ENCODE measurements around the gene ST6GALNAC3. TPM values are rescaled to one million over a fixed set of nuclear protein-coding genes. Genes with fewer than 3 reads are reported as not detected.

The ST6GALNAC3 gene
- total RNA-seq, 2 experiments from 2014 or later, result 3.0 to 3.5 TPM

- H3K4me1 Mint-ChIP-seq, result no peaks in the 10 kb centered on the region
- H3K27ac Mint-ChIP-seq, result no peak overlapping the region
- H3K36me3 Mint-ChIP-seq, result no peaks in the 10 kb centered on the region
- H3K27me3 Mint-ChIP-seq, result peaks cover 6% of the 10 kb centered on the region
- H3K9me3 Mint-ChIP-seq, result no peaks in the 10 kb centered on the region
- H3K4me3 Mint-ChIP-seq, result no peak overlapping the region
- no peak for DNase-seq
These were observed 18.6 kb upstream of the ST6GALNAC3 start for GRCh38 chr1:76055987-76056386.

DNA sequence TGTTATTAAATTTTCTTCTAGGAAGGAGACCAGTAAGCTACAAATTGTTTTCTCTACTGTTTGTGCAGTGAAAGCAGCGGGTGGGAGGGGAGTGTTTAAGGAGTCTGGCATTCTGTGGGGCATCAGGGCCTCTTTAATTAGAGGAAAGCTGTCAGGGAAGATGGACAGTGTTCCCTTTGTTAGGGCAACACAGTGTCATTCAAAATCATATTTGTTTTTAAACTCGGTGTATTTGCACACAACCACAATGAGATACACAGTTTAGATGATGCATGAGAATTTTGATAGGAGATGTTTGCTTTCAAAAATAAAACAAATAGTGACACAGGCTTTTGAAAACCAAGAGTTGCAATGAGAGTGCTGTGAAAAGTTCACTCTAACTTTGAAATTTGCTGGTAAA is 15.1 kb upstream of the ST6GALNAC3 start:
- Mint-ChIP-seq H3K4me3 (no peak overlapping the region), H3K27ac (no peak overlapping the region), H3K27me3 (peaks cover 10% of the 10 kb centered on the region), H3K9me3 (no peaks in the 10 kb centered on the region), H3K36me3 (no peaks in the 10 kb centered on the region), H3K4me1 (no peaks in the 10 kb centered on the region)
- no peak for DNase-seq

DNA sequence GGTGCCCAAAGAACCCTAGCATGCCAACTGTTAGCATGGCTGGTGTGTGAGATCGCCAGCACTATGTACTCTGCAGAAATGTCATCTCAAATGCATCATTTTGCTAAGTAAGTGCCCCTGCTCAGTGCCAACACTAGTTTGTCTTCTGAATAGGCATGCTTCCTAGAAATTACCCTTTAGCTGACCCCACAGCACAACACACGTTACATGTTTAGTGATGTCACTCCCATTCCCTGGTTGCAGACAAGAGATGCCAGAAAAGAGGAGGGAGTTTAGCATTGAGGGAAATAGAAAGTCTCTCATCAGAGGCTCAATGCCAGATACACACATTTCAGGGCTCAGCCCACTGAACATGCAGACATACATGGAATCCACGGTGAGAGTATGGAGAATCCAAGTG is 9.3 kb upstream of the ST6GALNAC3 start:
- no peak overlapping the region for H3K27ac Mint-ChIP-seq
- H3K4me1 Mint-ChIP-seq, result no peaks in the 10 kb centered on the region
- H3K36me3 Mint-ChIP-seq, result no peaks in the 10 kb centered on the region
- H3K4me3 Mint-ChIP-seq, result no peak overlapping the region
- H3K9me3 Mint-ChIP-seq, result no peaks in the 10 kb centered on the region
- no peak for DNase-seq
- H3K27me3 Mint-ChIP-seq, result peaks cover 4% of the 10 kb centered on the region

DNA sequence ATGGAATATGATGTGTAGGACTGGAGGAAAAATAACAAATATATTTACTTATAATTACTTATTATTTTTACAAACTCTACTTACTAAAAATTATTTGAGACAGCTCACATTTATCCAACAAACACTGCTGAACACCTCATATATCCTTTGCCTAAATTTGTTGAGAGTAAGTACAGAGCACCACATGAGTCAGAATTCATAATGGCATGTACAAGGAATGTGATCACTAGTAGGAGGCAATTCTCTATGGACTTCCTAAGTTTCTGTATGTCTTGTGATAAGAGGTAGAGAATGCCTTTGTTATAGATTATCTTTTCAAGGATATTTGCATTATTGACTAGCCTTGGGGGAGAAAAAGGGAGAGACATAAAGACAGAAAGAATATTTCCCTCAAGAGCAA is 8.2 kb upstream of the ST6GALNAC3 start:
- no peak overlapping the region for H3K4me3 Mint-ChIP-seq
- no peaks in the 10 kb centered on the region for H3K9me3 Mint-ChIP-seq
- DNase-seq, result no peak
- peaks cover 4% of the 10 kb centered on the region for H3K27me3 Mint-ChIP-seq
- H3K27ac Mint-ChIP-seq, result no peak overlapping the region
- no peaks in the 10 kb centered on the region for H3K4me1 Mint-ChIP-seq
- H3K36me3 Mint-ChIP-seq, result no peaks in the 10 kb centered on the region

- Mint-ChIP-seq H3K4me3 (no peak overlapping the region), H3K9me3 (no peaks in the 10 kb centered on the region)
These were observed 6.0 kb upstream of the ST6GALNAC3 start for GRCh38 chr1:76068542-76068941.

DNA sequence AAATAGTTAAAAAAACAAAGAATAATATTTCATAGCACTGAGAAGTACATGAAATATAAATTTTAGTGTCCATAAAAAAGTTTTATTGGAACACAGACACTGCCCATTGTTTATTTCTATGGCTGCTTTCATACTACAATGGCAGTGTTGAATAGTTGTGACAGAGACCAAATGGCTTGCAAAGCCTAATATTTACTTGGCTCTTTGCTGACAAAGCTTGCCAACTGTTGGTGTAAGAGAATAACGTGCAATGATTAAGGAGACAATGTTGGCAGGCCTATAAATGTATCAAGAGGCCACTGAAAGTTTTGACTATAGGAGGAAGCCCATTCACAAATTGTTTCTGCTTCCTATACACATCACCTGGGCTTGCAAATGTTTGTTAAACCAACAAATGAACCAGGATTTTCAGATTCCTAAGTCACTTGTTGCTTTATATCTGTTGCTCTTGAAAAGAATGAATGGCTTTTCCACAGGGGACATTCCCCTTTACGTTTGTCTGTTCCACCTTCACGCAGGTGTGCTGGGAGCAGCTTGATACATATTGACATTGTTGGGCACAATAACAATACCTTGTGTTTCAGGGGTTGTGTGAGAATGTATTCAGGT is 5.5 kb upstream of the ST6GALNAC3 start:
- peaks cover 4% of the 10 kb centered on the region for H3K4me1 Mint-ChIP-seq
- no peak for DNase-seq
- H3K36me3 Mint-ChIP-seq, result no peaks in the 10 kb centered on the region
- no peak overlapping the region for H3K27ac Mint-ChIP-seq
- H3K4me3 Mint-ChIP-seq, result no peak overlapping the region
- H3K9me3 Mint-ChIP-seq, result no peaks in the 10 kb centered on the region
- peaks cover 9% of the 10 kb centered on the region for H3K27me3 Mint-ChIP-seq

More at GRCh38 chr1:76068542-76068941, 6.0 kb upstream of the ST6GALNAC3 start:
- Mint-ChIP-seq H3K27ac (no peak overlapping the region), H3K36me3 (no peaks in the 10 kb centered on the region), H3K27me3 (peaks cover 10% of the 10 kb centered on the region), H3K4me1 (peaks cover under 1% of the 10 kb centered on the region)
- DNase-seq, result no peak

DNA sequence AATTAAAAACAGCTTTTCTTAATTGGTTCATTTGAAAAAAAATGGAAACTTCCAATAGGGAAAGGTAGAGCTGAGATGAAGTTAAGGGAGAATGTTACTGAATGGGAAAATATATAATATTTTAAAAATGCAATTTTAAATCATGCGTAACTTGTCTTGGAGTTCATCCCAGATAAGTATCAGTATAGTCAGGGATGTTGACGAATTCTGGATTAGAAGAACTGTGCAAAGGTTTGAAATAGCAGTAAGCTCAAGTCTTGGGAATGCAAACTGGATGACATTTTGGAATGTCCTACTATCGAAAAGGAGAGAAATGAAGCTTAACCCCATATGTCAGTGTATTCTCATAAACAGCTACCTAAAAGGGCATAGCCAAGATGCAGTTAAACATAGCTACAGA is 4.0 kb upstream of the ST6GALNAC3 start:
- Mint-ChIP-seq H3K4me3 (no peak overlapping the region), H3K27me3 (peaks cover 9% of the 10 kb centered on the region), H3K36me3 (no peaks in the 10 kb centered on the region), H3K9me3 (no peaks in the 10 kb centered on the region), H3K27ac (no peak overlapping the region), H3K4me1 (peaks cover 15% of the 10 kb centered on the region)
- DNase-seq, result no peak

DNA sequence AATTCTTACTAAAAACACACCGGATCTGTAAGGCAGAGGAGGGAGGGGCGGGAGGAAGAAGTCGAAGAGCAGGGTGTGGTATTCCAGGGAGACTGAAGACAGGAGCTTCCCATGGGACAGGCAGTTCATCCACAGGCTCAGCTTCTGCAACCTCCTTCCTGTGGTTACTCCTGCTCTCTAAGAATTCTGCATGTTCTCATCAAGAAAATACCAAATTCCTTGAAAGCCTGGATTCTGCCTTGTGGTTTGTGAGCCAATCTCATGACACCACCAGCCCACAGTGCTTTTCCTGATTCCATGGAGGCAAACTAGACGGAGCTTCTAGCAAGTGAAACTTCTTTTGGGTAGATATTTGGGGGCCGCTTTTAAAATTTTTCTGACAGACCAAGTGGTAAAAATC is 1.1 kb upstream of the ST6GALNAC3 start:
- Mint-ChIP-seq H3K9me3 (no peaks in the 10 kb centered on the region), H3K36me3 (peaks cover 5% of the 10 kb centered on the region), H3K27me3 (peaks cover 9% of the 10 kb centered on the region), H3K4me3 (no peak overlapping the region), H3K4me1 (peaks cover 31% of the 10 kb centered on the region), H3K27ac (no peak overlapping the region)
- DNase-seq, result no peak

GRCh38 chr1:76075188-76075489 is 593 bp downstream of the ST6GALNAC3 start:
- peak overlapping the region; percentile 81 for H3K27ac Mint-ChIP-seq
- H3K27me3 Mint-ChIP-seq, result peaks cover 9% of the 10 kb centered on the region
- no peak for DNase-seq
- peaks cover 9% of the 10 kb centered on the region for H3K36me3 Mint-ChIP-seq
- H3K4me1 Mint-ChIP-seq, result peaks cover 37% of the 10 kb centered on the region
- no peaks in the 10 kb centered on the region for H3K9me3 Mint-ChIP-seq
- H3K4me3 Mint-ChIP-seq, result peak overlapping the region; percentile 87

GRCh38 chr1:76075877-76076276 is 1.3 kb downstream of the ST6GALNAC3 start:
- H3K4me1 Mint-ChIP-seq, result peaks cover 43% of the 10 kb centered on the region
- DNase-seq, result no peak
- H3K27me3 Mint-ChIP-seq, result peaks cover 9% of the 10 kb centered on the region
- H3K4me3 Mint-ChIP-seq, result peak overlapping the region; percentile 87
- H3K36me3 Mint-ChIP-seq, result peaks cover 9% of the 10 kb centered on the region
- peak overlapping the region; percentile 81 for H3K27ac Mint-ChIP-seq
- H3K9me3 Mint-ChIP-seq, result no peaks in the 10 kb centered on the region

DNA sequence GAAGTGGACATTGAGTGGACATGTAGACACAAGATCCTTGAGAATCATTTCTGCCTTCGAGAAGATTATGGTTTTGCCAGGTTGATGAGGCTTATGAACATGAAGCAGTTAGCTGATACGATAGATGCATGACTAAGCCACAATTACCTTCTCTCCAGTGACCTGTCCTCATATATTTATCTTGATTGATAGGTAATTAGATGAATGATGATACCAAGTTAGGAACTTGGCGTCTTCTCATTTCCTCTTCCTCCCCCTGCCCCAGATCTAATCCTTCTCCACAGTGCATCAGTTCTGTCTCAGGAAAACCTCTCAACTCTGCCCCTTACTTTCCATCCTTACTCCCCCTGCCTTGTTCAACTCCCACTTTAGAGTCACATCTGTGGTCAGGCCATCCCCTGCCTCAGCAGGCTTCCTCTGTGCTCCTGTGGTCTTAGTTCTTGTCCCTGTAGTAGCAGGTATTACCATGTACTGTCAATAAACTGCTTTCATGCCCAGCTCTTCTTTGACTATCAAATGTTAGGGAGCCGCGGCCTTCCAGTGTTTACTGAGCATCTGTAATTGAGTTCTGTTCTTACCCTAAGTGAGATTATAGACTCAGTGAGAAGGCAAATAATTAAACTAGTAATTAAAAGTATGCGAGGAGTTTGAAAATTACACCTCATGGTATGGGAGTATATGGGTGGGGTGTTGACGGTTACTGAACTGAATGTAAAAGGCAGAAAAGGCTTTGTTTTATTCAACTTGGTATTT is 5.1 kb downstream of the ST6GALNAC3 start:
- Mint-ChIP-seq H3K9me3 (no peaks in the 10 kb centered on the region), H3K36me3 (peaks cover 9% of the 10 kb centered on the region), H3K4me3 (no peak overlapping the region), H3K4me1 (peaks cover 40% of the 10 kb centered on the region), H3K27ac (no peak overlapping the region), H3K27me3 (no peaks in the 10 kb centered on the region)
- no peak for DNase-seq

- no peak overlapping the region for H3K27ac Mint-ChIP-seq
- no peaks in the 10 kb centered on the region for H3K27me3 Mint-ChIP-seq
- peaks cover 31% of the 10 kb centered on the region for H3K4me1 Mint-ChIP-seq
- no peaks in the 10 kb centered on the region for H3K9me3 Mint-ChIP-seq
- H3K36me3 Mint-ChIP-seq, result peaks cover 9% of the 10 kb centered on the region
- DNase-seq, result no peak
- H3K4me3 Mint-ChIP-seq, result no peak overlapping the region
These were observed 6.1 kb downstream of the ST6GALNAC3 start for GRCh38 chr1:76080552-76081079.

GRCh38 chr1:76082062-76082461 is 7.5 kb downstream of the ST6GALNAC3 start:
- H3K4me3 Mint-ChIP-seq, result no peak overlapping the region
- H3K36me3 Mint-ChIP-seq, result peaks cover 9% of the 10 kb centered on the region
- DNase-seq, result no peak
- H3K27me3 Mint-ChIP-seq, result no peaks in the 10 kb centered on the region
- H3K27ac Mint-ChIP-seq, result no peak overlapping the region
- peaks cover 22% of the 10 kb centered on the region for H3K4me1 Mint-ChIP-seq
- no peaks in the 10 kb centered on the region for H3K9me3 Mint-ChIP-seq

DNA sequence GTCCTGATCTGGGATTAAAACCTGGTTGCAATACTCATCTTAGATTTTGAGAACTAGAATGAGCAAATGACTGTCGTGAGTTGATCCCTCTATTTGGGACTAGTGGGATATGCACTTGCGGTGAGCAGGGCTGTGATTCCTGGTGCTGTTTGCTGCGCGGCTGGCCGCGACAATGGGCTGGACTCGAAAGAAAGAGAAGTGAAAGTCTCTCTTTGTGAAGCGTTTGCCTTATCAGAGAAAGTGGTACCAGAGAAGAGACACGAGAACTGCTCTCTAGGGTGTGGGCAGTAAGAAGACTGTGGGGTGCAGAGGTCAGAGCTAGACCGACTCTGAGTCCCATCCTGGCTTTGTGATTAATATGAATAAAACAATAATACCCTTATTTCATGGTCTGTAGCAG is 8.6 kb downstream of the ST6GALNAC3 start:
- no peaks in the 10 kb centered on the region for H3K27me3 Mint-ChIP-seq
- no peaks in the 10 kb centered on the region for H3K9me3 Mint-ChIP-seq
- peaks cover 22% of the 10 kb centered on the region for H3K4me1 Mint-ChIP-seq
- H3K27ac Mint-ChIP-seq, result no peak overlapping the region
- H3K36me3 Mint-ChIP-seq, result peaks cover 4% of the 10 kb centered on the region
- H3K4me3 Mint-ChIP-seq, result no peak overlapping the region
- DNase-seq, result no peak

DNA sequence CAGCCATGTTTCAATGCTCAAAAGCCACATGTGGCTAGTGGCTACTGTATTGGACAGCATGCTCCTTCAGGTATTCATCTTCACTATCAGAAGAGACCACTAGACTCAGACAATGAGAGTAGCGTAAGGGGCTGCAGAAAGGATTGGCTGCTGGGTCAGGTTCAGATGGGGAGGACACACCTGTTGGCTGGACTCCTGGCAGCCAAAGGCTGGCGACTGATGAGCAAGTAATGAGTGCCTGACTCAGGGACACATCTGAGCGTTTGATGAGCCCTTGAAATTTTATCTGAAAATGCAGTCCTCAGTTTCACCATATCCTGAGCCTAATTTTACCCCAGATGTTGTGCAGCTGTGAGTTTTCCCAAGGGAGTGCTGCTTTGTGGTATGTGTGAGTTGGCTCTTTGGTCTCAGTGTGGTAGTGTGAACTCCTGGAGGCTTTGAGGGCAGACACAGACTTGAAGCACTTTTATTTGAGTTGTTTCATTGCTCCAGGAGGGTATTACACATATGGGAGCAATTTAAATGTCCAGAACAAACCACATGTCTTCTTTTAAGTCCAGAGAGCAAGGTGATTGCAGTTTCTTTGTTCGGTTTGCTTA is 9.6 kb downstream of the ST6GALNAC3 start:
- DNase-seq, result no peak
- peaks cover 22% of the 10 kb centered on the region for H3K4me1 Mint-ChIP-seq

More for the DNA sequence above, 9.6 kb downstream of the ST6GALNAC3 start:
- Mint-ChIP-seq H3K9me3 (no peaks in the 10 kb centered on the region), H3K27ac (no peak overlapping the region), H3K4me3 (no peak overlapping the region), H3K27me3 (no peaks in the 10 kb centered on the region), H3K36me3 (peaks cover 4% of the 10 kb centered on the region)
